Measurements from ENCODE around the gene CYP21A2.
A peak's percentile ranks its signal among the peaks of the same experiment; 100 is the strongest.

Gene CYP21A2

GRCh38 chr6:32083812-32084768 lies 45.9 kb downstream of the CYP21A2 start:
- no peak for DNase-seq

GRCh38 chr6:32084780-32085179 lies 46.6 kb downstream of the CYP21A2 start:
- DNase-seq, result no peak

GRCh38 chr6:32085759-32086459 lies 47.7 kb downstream of the CYP21A2 start:
- no peak for DNase-seq

- no peak for DNase-seq
These were observed 48.7 kb downstream of the CYP21A2 start for GRCh38 chr6:32086661-32087573.

- DNase-seq, result peak in 5 of 6 experiments; percentile 38 to 58 (median 49)
These were observed 49.6 kb downstream of the CYP21A2 start for GRCh38 chr6:32087574-32088486.

- DNase-seq, result no peak
These were observed 50.4 kb downstream of the CYP21A2 start for GRCh38 chr6:32088487-32089049.

- DNase-seq, result no peak
These were observed 51.0 kb downstream of the CYP21A2 start for GRCh38 chr6:32089082-32089828.

Data from stimulated activated naive CD4-positive, alpha-beta T cell (primary cell).